Esophagus muscularis mucosa (tissue), 4 donors: ENCODE results near the gene THYN1. TPM values are rescaled to one million over a fixed set of nuclear protein-coding genes. Genes with fewer than 3 reads are reported as not detected.

ENCODE experiments used
- DNase-seq: peaks from one replicate; pipeline ENCODE4 v3.0.0-alpha.2; 2017; ENCODE audit errors: extremely low spot score
- H3K27ac ChIP-seq, 4 donors: fragments of 200-600 bp; sonication (generic); replicated peaks in 1 of 4; 1 replicate in 3 of 4; 2 replicates in 1 of 4; pipeline ENCODE4 v1.5.1; 2016 to 2019; ENCODE audit warnings: mild to moderate bottlenecking in 1 of 4
- H3K27me3 ChIP-seq, 4 donors: fragments of 200-600 bp; sonication (generic); one replicate each; pipeline versions ENCODE4 v1.5.1 to v1.6.0; 2016 to 2019
- H3K36me3 ChIP-seq, 4 donors: fragments of 200-600 bp; sonication (generic); one replicate each; pipeline ENCODE4 v1.5.1; 2016 to 2019
- H3K4me1 ChIP-seq, 4 donors: fragments of 200-600 bp; sonication (generic); one replicate each; pipeline ENCODE4 v1.5.1; 2016 to 2019
- H3K4me3 ChIP-seq, 4 donors: fragments of 200-600 bp; sonication (generic); 1 replicate in 2 of 4; 2 replicates in 2 of 4; pipeline ENCODE4 v1.5.1; 2016 to 2019; ENCODE audit warnings: mild to moderate bottlenecking in 4 of 4, moderate library complexity in 1 of 4
- H3K9me3 ChIP-seq, 4 donors: fragments of 200-600 bp; sonication (generic); 1 replicate in 3 of 4; 2 replicates in 1 of 4; pipeline ENCODE4 v1.5.1; 2016 to 2019
- EP300 ChIP-seq: sonication (generic); formaldehyde crosslinking; IDR thresholded peaks from one replicate; pipeline ENCODE4 v1.6.1; 2017; ENCODE audit warnings: antibody characterized with exemption
- POLR2A ChIP-seq: fragments of 450-650 bp; IDR thresholded peaks from one replicate; pipeline ENCODE4 v1.6.1; 2017; ENCODE audit warnings: antibody characterized with exemption, moderate library complexity, mild to moderate bottlenecking, low read depth
- POLR2AphosphoS5 ChIP-seq, 2 donors: sonication (generic); formaldehyde crosslinking; IDR thresholded peaks; one replicate each; pipeline ENCODE4 v1.6.1; 2017; ENCODE audit warnings: antibody characterized with exemption in 2 of 2
- WGBS: methylation state at CpG from one replicate; pipeline ENCODE4 v1.1.5; 2018; 5-methylcytosine and 5-hydroxymethylcytosine counted together
- intact Hi-C: fragments of 100-400 bp; cut with DNase I; formaldehyde crosslinking; loops from one replicate; pipeline ENCODE4 v1.15.1; 2023
- total RNA-seq, 4 donors: library from RNA; depleted of rRNA; stranded (reverse); fragments of >200 nt; gene quantifications; one replicate each; pipeline versions ENCODE4 v1.1.0 to v1.2.1, GENCODE V29; 2016
- TF ChIP-seq, protein P1 (sequence below), 3 experiments: fragments of 200-600 bp in 2 of 3; fragments of 450-650 bp in 1 of 3; sonication (generic) in 2 of 3; IDR thresholded peaks; one replicate each; pipeline ENCODE4 v1.5.1; 2017 to 2019; ENCODE audit warnings: antibody characterized with exemption in 3 of 3, mild to moderate bottlenecking in 2 of 3, moderate library complexity in 1 of 3

Gene THYN1
- total RNA-seq, 4 donors from 2014 or later = 34.1 to 59.6 (median 50.2) TPM

DNA sequence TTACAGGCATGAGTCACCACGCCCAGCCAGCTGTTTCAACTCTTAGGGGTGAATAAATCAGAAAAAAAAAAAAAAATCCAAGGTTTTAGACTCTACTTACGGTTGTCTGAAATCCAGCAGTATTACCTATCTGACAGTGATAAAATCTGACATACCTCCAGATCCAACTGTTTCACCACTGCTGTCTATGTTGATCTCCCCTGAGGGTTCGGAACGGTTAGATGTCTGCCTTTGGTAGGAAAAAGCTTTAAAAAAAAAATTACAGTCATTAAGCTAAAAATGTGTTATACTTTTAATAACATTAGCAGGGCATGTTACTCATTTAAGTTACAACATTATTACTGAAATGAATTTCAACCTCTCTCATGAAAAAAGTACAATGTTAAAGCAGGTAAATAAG is 50.5 kb downstream of the THYN1 start:
- Histone ChIP-seq H3K36me3 (peaks cover 18 to 68% (median 56%) of the 10 kb centered on the region in 4 donors), H3K4me3 (no peak overlapping the region), H3K4me1 (no peaks in the 10 kb centered on the region), H3K9me3 (no peaks in the 10 kb centered on the region), H3K27me3 (no peaks in the 10 kb centered on the region), H3K27ac (no peak overlapping the region)
- intact Hi-C loops = no loop called here
- no peak for DNase-seq
- no peak for TF ChIP-seq POLR2AphosphoS5 (IDR thresholded peaks at IDR 0.05)
- no peak for TF ChIP-seq EP300
- TF ChIP-seq POLR2A = no peak
- TF ChIP-seq, protein P1, sequence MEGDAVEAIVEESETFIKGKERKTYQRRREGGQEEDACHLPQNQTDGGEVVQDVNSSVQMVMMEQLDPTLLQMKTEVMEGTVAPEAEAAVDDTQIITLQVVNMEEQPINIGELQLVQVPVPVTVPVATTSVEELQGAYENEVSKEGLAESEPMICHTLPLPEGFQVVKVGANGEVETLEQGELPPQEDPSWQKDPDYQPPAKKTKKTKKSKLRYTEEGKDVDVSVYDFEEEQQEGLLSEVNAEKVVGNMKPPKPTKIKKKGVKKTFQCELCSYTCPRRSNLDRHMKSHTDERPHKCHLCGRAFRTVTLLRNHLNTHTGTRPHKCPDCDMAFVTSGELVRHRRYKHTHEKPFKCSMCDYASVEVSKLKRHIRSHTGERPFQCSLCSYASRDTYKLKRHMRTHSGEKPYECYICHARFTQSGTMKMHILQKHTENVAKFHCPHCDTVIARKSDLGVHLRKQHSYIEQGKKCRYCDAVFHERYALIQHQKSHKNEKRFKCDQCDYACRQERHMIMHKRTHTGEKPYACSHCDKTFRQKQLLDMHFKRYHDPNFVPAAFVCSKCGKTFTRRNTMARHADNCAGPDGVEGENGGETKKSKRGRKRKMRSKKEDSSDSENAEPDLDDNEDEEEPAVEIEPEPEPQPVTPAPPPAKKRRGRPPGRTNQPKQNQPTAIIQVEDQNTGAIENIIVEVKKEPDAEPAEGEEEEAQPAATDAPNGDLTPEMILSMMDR (IDR thresholded peaks at IDR 0.05) = no peak
- WGBS = 97% methylated on average over 4 of the region's 4 CpGs

DNA sequence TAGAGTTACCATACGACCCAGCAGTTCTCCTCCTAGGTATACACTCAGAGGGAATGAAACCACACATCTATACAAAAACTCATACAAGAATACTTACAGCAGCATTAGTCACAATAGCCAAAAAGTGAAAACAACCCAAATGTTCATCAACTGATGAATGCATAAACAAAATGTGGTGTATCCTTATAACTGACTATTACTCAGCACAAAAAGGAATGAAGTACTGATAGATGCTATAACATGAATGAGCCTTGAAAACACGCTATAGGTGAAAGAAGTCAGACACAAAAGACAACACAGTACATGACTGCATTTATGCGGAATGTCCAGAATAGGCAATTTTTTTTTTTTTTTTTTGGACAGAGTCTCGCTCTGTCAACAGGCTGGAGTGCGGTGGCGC is 52.5 kb downstream of the THYN1 start:
- TF ChIP-seq POLR2A = no peak
- TF ChIP-seq, protein P1 (IDR thresholded peaks at IDR 0.05) = no peak
- WGBS = 97% methylated on average over 6 of the region's 6 CpGs
- Histone ChIP-seq H3K4me3 (no peak overlapping the region), H3K27me3 (no peaks in the 10 kb centered on the region), H3K36me3 (peaks cover 13 to 66% (median 48%) of the 10 kb centered on the region in 4 donors), H3K4me1 (no peaks in the 10 kb centered on the region), H3K27ac (no peak overlapping the region), H3K9me3 (no peaks in the 10 kb centered on the region)
- intact Hi-C loops = no loop called here
- no peak for DNase-seq

DNA sequence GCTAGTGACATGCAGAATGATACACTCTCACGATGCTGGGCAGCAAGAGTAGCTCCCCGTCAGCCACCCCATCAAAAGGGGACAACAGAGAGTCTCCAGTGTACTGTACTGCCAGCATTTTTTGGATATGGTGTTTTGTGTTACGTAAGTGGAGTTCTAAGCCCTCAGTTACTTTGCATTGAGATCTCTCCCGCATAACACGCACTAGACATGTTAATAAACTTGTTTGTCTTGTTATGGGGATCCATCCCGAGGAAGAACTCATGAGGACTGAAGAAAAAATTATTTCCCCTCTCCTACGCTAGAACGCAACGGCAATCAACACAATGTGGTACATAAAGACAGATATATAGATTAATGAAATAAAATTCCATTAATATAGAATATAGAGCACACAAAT is 53.6 kb downstream of the THYN1 start:
- WGBS = 98% methylated on average over 9 of the region's 9 CpGs
- no peak for DNase-seq
- H3K4me1 ChIP-seq = no peaks in the 10 kb centered on the region
- no peak overlapping the region for H3K4me3 ChIP-seq
- H3K9me3 ChIP-seq = no peaks in the 10 kb centered on the region
- TF ChIP-seq, protein P1 (IDR thresholded peaks at IDR 0.05) = no peak
- no peak for TF ChIP-seq POLR2A
- TF ChIP-seq EP300 = no peak
- no peak for TF ChIP-seq POLR2AphosphoS5 (IDR thresholded peaks at IDR 0.05)
- no peak overlapping the region for H3K27ac ChIP-seq
- intact Hi-C loops = no loop called here
- H3K36me3 ChIP-seq = peaks cover 13 to 64% (median 45%) of the 10 kb centered on the region in 4 donors
- H3K27me3 ChIP-seq = no peaks in the 10 kb centered on the region

Other genes with a start within 250 kb of the THYN1 start
- gene JAM3, start 184.3 kb downstream of the THYN1 start, total RNA-seq = 100 to 1,000 TPM in 2 of 4 donors, 10 to 100 TPM in 2; 84.2 to 122 (median 96.5) TPM
- 1 to 10 TPM; 6.2 to 9.6 (median 8.8) TPM for gene NCAPD3, start 29.4 kb downstream of the THYN1 start, total RNA-seq
- 10 to 100 TPM; 30.2 to 50.2 (median 41.7) TPM for gene VPS26B, start 28.7 kb downstream of the THYN1 start, total RNA-seq
- gene ACAD8, start 216 bp upstream of the THYN1 start, total RNA-seq = 10 to 100 TPM; 18.3 to 25.0 (median 21.1) TPM
- under 1 TPM in 3 of 4 donors, not detected in 1; 0.29 to 0.42 (median 0.32) TPM for gene GLB1L3, start 23.0 kb upstream of the THYN1 start, total RNA-seq
- gene GLB1L2, start 78.6 kb upstream of the THYN1 start, total RNA-seq = 10 to 100 TPM in 3 of 4 donors, 1 to 10 TPM in 1; 7.1 to 13.1 (median 10.5) TPM
- gene B3GAT1, start 158.9 kb upstream of the THYN1 start, total RNA-seq = under 1 TPM; 0.13 to 0.66 (median 0.35) TPM